Breast epithelium (tissue), 3 donors: Measurements from ENCODE around the gene GLIPR1.
"Not testable (repeated sequence)": the region's sequence is repeated elsewhere in the genome, so short reads cannot be mapped to it uniquely, and the experiment has no call there.

Experiments used
- POLR2A ChIP-seq: fragments of 450-650 bp; IDR thresholded peaks from one replicate; pipeline ENCODE4 v1.6.1; 2016; ENCODE audit warnings: antibody characterized with exemption, mild to moderate bottlenecking, moderate library complexity
- TF ChIP-seq, protein P1 (sequence below), 3 donors: fragments of 450-650 bp; IDR thresholded peaks; one replicate each; pipeline ENCODE4 v1.5.1; 2016 to 2017; ENCODE audit warnings: antibody characterized with exemption in 3 of 3, mild to moderate bottlenecking in 3 of 3, moderate library complexity in 3 of 3

GRCh38 chr12:75521224-75521623, 40.7 kb downstream of the GLIPR1 start:
- TF ChIP-seq, protein P1, sequence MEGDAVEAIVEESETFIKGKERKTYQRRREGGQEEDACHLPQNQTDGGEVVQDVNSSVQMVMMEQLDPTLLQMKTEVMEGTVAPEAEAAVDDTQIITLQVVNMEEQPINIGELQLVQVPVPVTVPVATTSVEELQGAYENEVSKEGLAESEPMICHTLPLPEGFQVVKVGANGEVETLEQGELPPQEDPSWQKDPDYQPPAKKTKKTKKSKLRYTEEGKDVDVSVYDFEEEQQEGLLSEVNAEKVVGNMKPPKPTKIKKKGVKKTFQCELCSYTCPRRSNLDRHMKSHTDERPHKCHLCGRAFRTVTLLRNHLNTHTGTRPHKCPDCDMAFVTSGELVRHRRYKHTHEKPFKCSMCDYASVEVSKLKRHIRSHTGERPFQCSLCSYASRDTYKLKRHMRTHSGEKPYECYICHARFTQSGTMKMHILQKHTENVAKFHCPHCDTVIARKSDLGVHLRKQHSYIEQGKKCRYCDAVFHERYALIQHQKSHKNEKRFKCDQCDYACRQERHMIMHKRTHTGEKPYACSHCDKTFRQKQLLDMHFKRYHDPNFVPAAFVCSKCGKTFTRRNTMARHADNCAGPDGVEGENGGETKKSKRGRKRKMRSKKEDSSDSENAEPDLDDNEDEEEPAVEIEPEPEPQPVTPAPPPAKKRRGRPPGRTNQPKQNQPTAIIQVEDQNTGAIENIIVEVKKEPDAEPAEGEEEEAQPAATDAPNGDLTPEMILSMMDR (IDR thresholded peaks at IDR 0.05) = not testable (repeated sequence)
- not testable (repeated sequence) for TF ChIP-seq POLR2A
